Measurements from ENCODE around the gene HLA-DQB1.
"Not testable (repeated sequence)": the region's sequence is repeated elsewhere in the genome, so short reads cannot be mapped to it uniquely, and the experiment has no call there.

Gene HLA-DQB1

GRCh38 chr6:32659856-32660595 lies 6.4 kb downstream of the HLA-DQB1 start:
- DNase-seq = no peak

GRCh38 chr6:32658268-32658897 lies 8.1 kb downstream of the HLA-DQB1 start:
- no peak for DNase-seq

GRCh38 chr6:32657819-32658218 lies 8.6 kb downstream of the HLA-DQB1 start:
- DNase-seq = not testable (repeated sequence)

- peak; percentile 19 for DNase-seq
These were observed 9.1 kb downstream of the HLA-DQB1 start for GRCh38 chr6:32657329-32657728.

GRCh38 chr6:32655203-32655710 lies 11.2 kb downstream of the HLA-DQB1 start:
- DNase-seq = no peak

GRCh38 chr6:32645047-32645703 lies 21.3 kb downstream of the HLA-DQB1 start:
- no peak for DNase-seq

- DNase-seq = no peak
These were observed 22.6 kb downstream of the HLA-DQB1 start for GRCh38 chr6:32643904-32644303.

- DNase-seq = no peak
These were observed 23.7 kb downstream of the HLA-DQB1 start for GRCh38 chr6:32642720-32643106.

GRCh38 chr6:32641785-32642719 lies 24.4 kb downstream of the HLA-DQB1 start:
- DNase-seq = not testable (repeated sequence)

GRCh38 chr6:32641122-32641521 lies 25.3 kb downstream of the HLA-DQB1 start:
- DNase-seq = no peak

- no peak for DNase-seq
These were observed 26.7 kb downstream of the HLA-DQB1 start for GRCh38 chr6:32639440-32640394.

GRCh38 chr6:32638532-32639219 lies 27.8 kb downstream of the HLA-DQB1 start:
- DNase-seq = no peak

- no peak for DNase-seq
These were observed 28.6 kb downstream of the HLA-DQB1 start for GRCh38 chr6:32637883-32638282.

GRCh38 chr6:32637219-32637880 lies 29.1 kb downstream of the HLA-DQB1 start, which contains the start of gene HLA-DQA1:
HLA-DQA1 (plus strand) TSS chr6:32637406; CDS start chr6:32637459, 53 bp downstream.
- peak; percentile 54 for DNase-seq

- DNase-seq = no peak
These were observed 30.8 kb downstream of the HLA-DQB1 start for GRCh38 chr6:32635526-32636123.

GRCh38 chr6:32629793-32630192 lies 36.7 kb downstream of the HLA-DQB1 start:
- not testable (repeated sequence) for DNase-seq

- peak; percentile 69 for DNase-seq
These were observed 38.6 kb downstream of the HLA-DQB1 start for GRCh38 chr6:32627831-32628230.

GRCh38 chr6:32627249-32627648 lies 39.2 kb downstream of the HLA-DQB1 start:
- DNase-seq = no peak

- no peak for DNase-seq
These were observed 41.3 kb downstream of the HLA-DQB1 start for GRCh38 chr6:32625137-32625536.

- DNase-seq = no peak
These were observed 41.9 kb downstream of the HLA-DQB1 start for GRCh38 chr6:32624565-32624964.
